OCI-LY7 (cell line): ENCODE results near the gene CYFIP2. TPM values are rescaled to one million over a fixed set of nuclear protein-coding genes. Genes with fewer than 3 reads are reported as not detected.

Experiments
- BruUV-seq: library from RNA; stranded (reverse); fragments of 400-500 nt; replicated peaks from 2 replicates; lab custom pipeline; 2021; lab: Mats Ljungman, UMichigan
- CTCF ChIA-PET: fragments of 300-600 bp; sonication (Branson Sonifier 250); formaldehyde crosslinking; loops from one replicate; lab custom pipeline; 2022; ENCODE audit warnings: antibody characterized with exemption; ENCODE audit not compliant: unreplicated experiment; lab: Charles Lee
- POLR2A ChIA-PET: fragments of 300-600 bp; sonication (Branson Sonifier 250); formaldehyde crosslinking; loops from one replicate; lab custom pipeline; 2022; ENCODE audit warnings: antibody characterized with exemption; lab: Charles Lee
- DNase-seq: peaks from one replicate; pipeline ENCODE4 v3.0.0-alpha.2; 2015; ENCODE audit warnings: low spot score
- H2AFZ ChIP-seq: fragments of 200-600 bp; sonication (generic), shearing (Covaris generic); 2 replicates; pipeline ENCODE4 v1.6.1; 2014; ENCODE audit warnings: mild to moderate bottlenecking, antibody characterized with exemption, low read length, moderate library complexity
- H3K27ac ChIP-seq: fragments of 200-600 bp; sonication (generic); 2 replicates; pipeline ENCODE4 v1.5.1; 2014; ENCODE audit warnings: mixed run types, low read depth, mild to moderate bottlenecking, moderate library complexity, low read length, inconsistent platforms; ENCODE audit not compliant: poor library complexity, severe bottlenecking
- H3K36me3 ChIP-seq: fragments of 200-600 bp; sonication (generic); 2 replicates; pipeline ENCODE4 v1.6.1; 2014; ENCODE audit warnings: mild to moderate bottlenecking, antibody characterized with exemption, low read length, moderate library complexity, mixed read lengths; ENCODE audit not compliant: insufficient read depth
- H3K4me1 ChIP-seq: fragments of 200-600 bp; sonication (generic); 2 replicates; pipeline ENCODE4 v1.5.1; 2014; ENCODE audit warnings: mild to moderate bottlenecking, low read length; ENCODE audit not compliant: insufficient read depth, poor library complexity, severe bottlenecking
- H3K4me2 ChIP-seq: fragments of 200-600 bp; sonication (generic); 2 replicates; pipeline ENCODE4 v1.6.1; 2014; ENCODE audit warnings: mild to moderate bottlenecking, low read length
- H3K4me3 ChIP-seq: fragments of 200-600 bp; sonication (generic); 2 replicates; pipeline ENCODE4 v1.5.1; 2014; ENCODE audit warnings: mild to moderate bottlenecking, low read depth, low read length; ENCODE audit not compliant: poor library complexity, severe bottlenecking
- H3K79me2 ChIP-seq: fragments of 200-600 bp; sonication (generic); 2 replicates; pipeline ENCODE4 v1.6.1; 2016; ENCODE audit warnings: low read depth, mild to moderate bottlenecking, low read length, moderate library complexity, mixed read lengths; ENCODE audit not compliant: insufficient read depth
- H3K9me2 ChIP-seq: fragments of 200-600 bp; sonication (generic); 2 replicates; pipeline ENCODE4 v1.6.1; 2016; ENCODE audit warnings: mild to moderate bottlenecking, low read length, mixed read lengths; ENCODE audit not compliant: insufficient read depth
- H3K9me3 ChIP-seq: fragments of 200-600 bp; sonication (generic); 2 replicates; pipeline ENCODE4 v1.6.1; 2014; ENCODE audit warnings: mild to moderate bottlenecking, mixed run types, low read length, mixed read lengths
- H4K20me1 ChIP-seq: fragments of 200-600 bp; sonication (generic); 2 replicates; pipeline ENCODE4 v1.6.1; 2014; ENCODE audit warnings: mild to moderate bottlenecking, antibody characterized with exemption, low read length, moderate library complexity, mixed read lengths; ENCODE audit not compliant: insufficient read depth
- EZH2phosphoT487 ChIP-seq: fragments of 200-600 bp; sonication (generic); IDR thresholded peaks from 2 replicates; pipeline ENCODE4 v1.6.1; 2018; ENCODE audit warnings: low read depth, borderline replicate concordance, mild to moderate bottlenecking, mixed run types, antibody characterized with exemption, low read length, moderate library complexity, mixed read lengths
- intact Hi-C: fragments of 100-400 bp; cut with micrococcal nuclease; formaldehyde crosslinking; loops from one replicate; pipeline ENCODE4 v1.10.0; 2022; ENCODE audit not compliant: unreplicated experiment
- total RNA-seq, 2 experiments: library from RNA; depleted of rRNA in 1 of 2; stranded (reverse); fragments of >200 nt in 1 of 2; shearing (Covaris generic) in 1 of 2; gene quantifications; 2 replicates each; pipeline ENCODE4 v1.2.3, GENCODE V29; 2014 to 2022
- TF ChIP-seq, protein P1 (sequence below): fragments of 200-600 bp; sonication (generic); conservative IDR thresholded peaks from 2 replicates; pipeline ENCODE4 v1.5.1; 2014; ENCODE audit warnings: mild to moderate bottlenecking, antibody characterized with exemption, low read length, moderate library complexity, mixed read lengths

Gene CYFIP2
- total RNA-seq, 2 experiments from 2014 or later = 258 to 419 TPM

DNA sequence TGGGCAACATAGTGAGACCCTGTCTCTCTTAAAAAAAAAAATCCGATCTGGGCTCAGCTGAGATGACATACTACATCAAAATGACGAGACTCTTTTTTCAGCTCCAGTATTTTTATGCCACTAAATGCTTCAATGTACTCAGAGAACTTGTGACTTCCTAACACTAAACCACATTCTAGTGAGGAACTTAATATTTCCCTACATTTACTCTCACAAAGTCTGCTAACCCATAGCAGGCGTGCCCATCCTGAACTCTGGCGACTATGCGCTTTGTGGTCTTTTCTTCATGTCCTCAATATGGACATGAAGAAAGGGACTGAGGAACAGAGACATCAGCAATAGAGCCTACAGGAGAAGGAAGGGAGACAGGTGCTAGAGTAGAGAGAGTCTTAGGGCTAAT, 44.0 kb upstream of the CYFIP2 start:
- Histone ChIP-seq H3K4me1 (peaks cover 13% of the 10 kb centered on the region), H3K4me3 (no peak overlapping the region), H2AFZ (no peak overlapping the region), H3K4me2 (no peak overlapping the region), H3K9me2 (no peaks in the 10 kb centered on the region), H4K20me1 (no peaks in the 10 kb centered on the region), H3K9me3 (no peaks in the 10 kb centered on the region), H3K27ac (no peak overlapping the region), H3K79me2 (no peaks in the 10 kb centered on the region), H3K36me3 (no peaks in the 10 kb centered on the region)
- no peak for TF ChIP-seq EZH2phosphoT487
- TF ChIP-seq, protein P1, sequence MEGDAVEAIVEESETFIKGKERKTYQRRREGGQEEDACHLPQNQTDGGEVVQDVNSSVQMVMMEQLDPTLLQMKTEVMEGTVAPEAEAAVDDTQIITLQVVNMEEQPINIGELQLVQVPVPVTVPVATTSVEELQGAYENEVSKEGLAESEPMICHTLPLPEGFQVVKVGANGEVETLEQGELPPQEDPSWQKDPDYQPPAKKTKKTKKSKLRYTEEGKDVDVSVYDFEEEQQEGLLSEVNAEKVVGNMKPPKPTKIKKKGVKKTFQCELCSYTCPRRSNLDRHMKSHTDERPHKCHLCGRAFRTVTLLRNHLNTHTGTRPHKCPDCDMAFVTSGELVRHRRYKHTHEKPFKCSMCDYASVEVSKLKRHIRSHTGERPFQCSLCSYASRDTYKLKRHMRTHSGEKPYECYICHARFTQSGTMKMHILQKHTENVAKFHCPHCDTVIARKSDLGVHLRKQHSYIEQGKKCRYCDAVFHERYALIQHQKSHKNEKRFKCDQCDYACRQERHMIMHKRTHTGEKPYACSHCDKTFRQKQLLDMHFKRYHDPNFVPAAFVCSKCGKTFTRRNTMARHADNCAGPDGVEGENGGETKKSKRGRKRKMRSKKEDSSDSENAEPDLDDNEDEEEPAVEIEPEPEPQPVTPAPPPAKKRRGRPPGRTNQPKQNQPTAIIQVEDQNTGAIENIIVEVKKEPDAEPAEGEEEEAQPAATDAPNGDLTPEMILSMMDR = no peak
- CTCF ChIA-PET = no interaction called here
- BruUV-seq = no TSS peak
- POLR2A ChIA-PET = interaction anchor here (0.6 to 1.3 kb wide), 2 partner anchors 17 to 67 kb away, joined by 4 to 6 read pairs; no protein-coding TSS in a partner anchor
- DNase-seq = no peak
- intact Hi-C loops = no loop called here

DNA sequence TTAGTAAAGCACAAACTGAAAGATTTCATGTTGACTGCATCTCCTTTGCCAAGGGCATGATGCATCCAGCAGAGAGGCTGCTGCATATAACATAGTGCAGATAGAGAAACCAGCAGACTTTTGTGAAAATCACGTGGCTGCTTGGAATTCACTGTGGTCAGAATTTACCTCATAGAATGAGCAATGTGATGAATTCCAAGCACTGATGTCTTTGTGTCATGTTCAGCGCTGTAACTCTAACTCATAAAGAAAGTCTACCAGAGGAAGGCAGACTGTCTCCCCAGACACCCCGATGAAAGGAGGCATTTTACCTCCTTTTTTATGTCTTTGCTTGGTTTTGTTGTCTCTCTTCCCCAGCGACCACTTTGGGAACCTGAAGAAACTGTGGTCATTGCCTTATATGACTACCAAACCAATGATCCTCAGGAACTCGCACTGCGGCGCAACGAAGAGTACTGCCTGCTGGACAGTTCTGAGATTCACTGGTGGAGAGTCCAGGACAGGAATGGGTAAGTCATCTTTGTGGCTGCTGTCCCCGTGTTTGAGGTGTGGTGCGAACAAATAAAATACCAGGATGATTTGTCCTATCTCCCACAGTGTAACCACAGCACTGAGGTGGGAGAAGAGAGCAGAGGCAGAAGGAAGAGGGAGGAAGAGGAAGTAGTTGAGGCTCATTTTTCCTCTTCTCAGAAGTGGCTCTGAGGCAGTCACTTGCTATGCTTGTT, 43.3 kb upstream of the CYFIP2 start:
- Histone ChIP-seq H3K4me3 (no peak overlapping the region), H3K4me2 (no peak overlapping the region), H2AFZ (no peak overlapping the region), H3K9me3 (no peaks in the 10 kb centered on the region), H3K79me2 (no peaks in the 10 kb centered on the region), H3K36me3 (no peaks in the 10 kb centered on the region), H3K9me2 (no peaks in the 10 kb centered on the region), H3K27ac (no peak overlapping the region), H3K4me1 (peaks cover 6% of the 10 kb centered on the region), H4K20me1 (no peaks in the 10 kb centered on the region)
- CTCF ChIA-PET = no interaction called here
- no peak for DNase-seq
- BruUV-seq = no TSS peak
- intact Hi-C loops = no loop called here
- POLR2A ChIA-PET = no interaction called here
- no peak for TF ChIP-seq EZH2phosphoT487
- TF ChIP-seq, protein P1 = no peak
